PFSK-1 (cell line): ENCODE measurements around the gene USP53.

Source experiments
- FOXP2 ChIP-seq: optimal IDR thresholded peaks from 2 replicates; pipeline ENCODE3; 2011; ENCODE audit warnings: borderline replicate concordance, control low read depth, inconsistent platforms; ENCODE audit not compliant: insufficient read depth; ENCODE audit errors: extremely low read length, extremely low read depth
- POLR2AphosphoS5 ChIP-seq: IDR thresholded peaks from 2 replicates; pipeline ENCODE4 v1.6.1; 2012; ENCODE audit warnings: low read depth, mild to moderate bottlenecking, control low read depth, low read length, moderate library complexity
- REST ChIP-seq, 2 experiments: IDR thresholded peaks; 2 replicates each; pipeline versions ENCODE4 v1.6.1 to v1.8.0; 2011 to 2012; ENCODE audit warnings: low read depth in 2 of 2, low read length in 2 of 2, control low read depth in 1 of 2, inconsistent platforms in 1 of 2, mild to moderate bottlenecking in 1 of 2, moderate library complexity in 1 of 2; ENCODE audit not compliant: insufficient read depth in 1 of 2
- SIN3A ChIP-seq: IDR thresholded peaks from 2 replicates; pipeline ENCODE4 v1.6.1; 2012; ENCODE audit warnings: mild to moderate bottlenecking, low read length, moderate library complexity, borderline replicate concordance; ENCODE audit not compliant: insufficient read depth
- TAF1 ChIP-seq: IDR thresholded peaks from 2 replicates; pipeline ENCODE4 v1.6.1; 2012; ENCODE audit warnings: low read length, control low read depth, borderline replicate concordance; ENCODE audit not compliant: insufficient read depth

GRCh38 chr4:119264743-119265142, 52.2 kb downstream of the USP53 start:
- TF ChIP-seq POLR2AphosphoS5 (no peak), REST (IDR thresholded peaks at IDR 0.05; ENCODE audit: insufficient read depth in 1 of 2, low read depth in 2 of 2, low read length in 2 of 2) (no peak), TAF1 (no peak), SIN3A (no peak), FOXP2 (no peak)
